ENCODE results near the gene ASB1. TPM values are rescaled to one million over a fixed set of nuclear protein-coding genes. Genes with fewer than 3 reads are reported as not detected.

Gene ASB1
- total and polyA plus RNA-seq, 2 of the 13 experiments (the other 11 are each of a cell fraction or from before 2014, with no cell fraction given): 48.6 to 49.2 TPM

- TF ChIP-seq NCOA5 (CRISPR knock-in tag; IDR thresholded peaks at IDR 0.05) (no peak), HES4 (CRISPR knock-in tag; IDR thresholded peaks at IDR 0.05; ENCODE audit: borderline replicate concordance) (peak; percentile 3; the same call in 1 of the 2 replicates), ZSCAN21 (CRISPR knock-in tag; IDR thresholded peaks at IDR 0.05; ENCODE audit: borderline replicate concordance) (peak; percentile 84), ELF4 (CRISPR knock-in tag; IDR thresholded peaks at IDR 0.05; ENCODE audit: borderline replicate concordance) (no peak), ZNF234 (CRISPR knock-in tag; conservative IDR thresholded peaks at IDR 0.05) (no peak; the same call in 1 of the 2 replicates), ZNF550 (CRISPR knock-in tag; IDR thresholded peaks at IDR 0.05; ENCODE audit: borderline replicate concordance) (no peak), PCBP2 (optimal IDR thresholded peaks at IDR 0.05; ENCODE audit: low read depth, low read length, poor library complexity, severe bottlenecking) (no peak), FOXP1 (IDR thresholded peaks at IDR 0.05) (no peak), FOXP1 (CRISPR knock-in tag; IDR thresholded peaks at IDR 0.05) (no peak), ZNF124 (CRISPR knock-in tag; IDR thresholded peaks at IDR 0.05) (peak; percentile 46; the same call in 1 of the 2 replicates), CC2D1A (CRISPR knock-in tag; IDR thresholded peaks at IDR 0.05) (no peak), ZNF232 (CRISPR knock-in tag; IDR thresholded peaks at IDR 0.05; ENCODE audit: borderline replicate concordance) (peak; percentile 90; the same call in 1 of the 2 replicates), PRDM15 (CRISPR knock-in tag; IDR thresholded peaks at IDR 0.05) (0 out of 2 replicates have a peak, but pooled peaks have one; percentile 35), PHF5A (CRISPR knock-in tag; IDR thresholded peaks at IDR 0.05; ENCODE audit: low read depth, unreplicated experiment) (no peak), FOXK1 (CRISPR knock-in tag; IDR thresholded peaks at IDR 0.05; ENCODE audit: borderline replicate concordance, low read depth) (peak; percentile 55; the same call in 1 of the 2 replicates), AHR (CRISPR knock-in tag; IDR thresholded peaks at IDR 0.05) (no peak), SP1 (IDR thresholded peaks at IDR 0.05) (no peak), SP1 (CRISPR knock-in tag; IDR thresholded peaks at IDR 0.05) (peak; percentile 84), YY1 (IDR thresholded peaks at IDR 0.05; ENCODE audit: insufficient read depth, insufficient replicate concordance, low read depth, low read length) (peak; percentile 87), ZNF558 (CRISPR knock-in tag; IDR thresholded peaks at IDR 0.05; ENCODE audit: borderline replicate concordance) (no peak)
- TF ChIP-seq, protein P1, sequence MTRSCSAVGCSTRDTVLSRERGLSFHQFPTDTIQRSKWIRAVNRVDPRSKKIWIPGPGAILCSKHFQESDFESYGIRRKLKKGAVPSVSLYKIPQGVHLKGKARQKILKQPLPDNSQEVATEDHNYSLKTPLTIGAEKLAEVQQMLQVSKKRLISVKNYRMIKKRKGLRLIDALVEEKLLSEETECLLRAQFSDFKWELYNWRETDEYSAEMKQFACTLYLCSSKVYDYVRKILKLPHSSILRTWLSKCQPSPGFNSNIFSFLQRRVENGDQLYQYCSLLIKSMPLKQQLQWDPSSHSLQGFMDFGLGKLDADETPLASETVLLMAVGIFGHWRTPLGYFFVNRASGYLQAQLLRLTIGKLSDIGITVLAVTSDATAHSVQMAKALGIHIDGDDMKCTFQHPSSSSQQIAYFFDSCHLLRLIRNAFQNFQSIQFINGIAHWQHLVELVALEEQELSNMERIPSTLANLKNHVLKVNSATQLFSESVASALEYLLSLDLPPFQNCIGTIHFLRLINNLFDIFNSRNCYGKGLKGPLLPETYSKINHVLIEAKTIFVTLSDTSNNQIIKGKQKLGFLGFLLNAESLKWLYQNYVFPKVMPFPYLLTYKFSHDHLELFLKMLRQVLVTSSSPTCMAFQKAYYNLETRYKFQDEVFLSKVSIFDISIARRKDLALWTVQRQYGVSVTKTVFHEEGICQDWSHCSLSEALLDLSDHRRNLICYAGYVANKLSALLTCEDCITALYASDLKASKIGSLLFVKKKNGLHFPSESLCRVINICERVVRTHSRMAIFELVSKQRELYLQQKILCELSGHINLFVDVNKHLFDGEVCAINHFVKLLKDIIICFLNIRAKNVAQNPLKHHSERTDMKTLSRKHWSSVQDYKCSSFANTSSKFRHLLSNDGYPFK (CRISPR knock-in tag; IDR thresholded peaks at IDR 0.05; ENCODE audit: borderline replicate concordance): peak; percentile 65
- TF ChIP-seq, protein P2, sequence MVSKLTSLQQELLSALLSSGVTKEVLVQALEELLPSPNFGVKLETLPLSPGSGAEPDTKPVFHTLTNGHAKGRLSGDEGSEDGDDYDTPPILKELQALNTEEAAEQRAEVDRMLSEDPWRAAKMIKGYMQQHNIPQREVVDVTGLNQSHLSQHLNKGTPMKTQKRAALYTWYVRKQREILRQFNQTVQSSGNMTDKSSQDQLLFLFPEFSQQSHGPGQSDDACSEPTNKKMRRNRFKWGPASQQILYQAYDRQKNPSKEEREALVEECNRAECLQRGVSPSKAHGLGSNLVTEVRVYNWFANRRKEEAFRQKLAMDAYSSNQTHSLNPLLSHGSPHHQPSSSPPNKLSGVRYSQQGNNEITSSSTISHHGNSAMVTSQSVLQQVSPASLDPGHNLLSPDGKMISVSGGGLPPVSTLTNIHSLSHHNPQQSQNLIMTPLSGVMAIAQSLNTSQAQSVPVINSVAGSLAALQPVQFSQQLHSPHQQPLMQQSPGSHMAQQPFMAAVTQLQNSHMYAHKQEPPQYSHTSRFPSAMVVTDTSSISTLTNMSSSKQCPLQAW (CRISPR knock-in tag; IDR thresholded peaks at IDR 0.05): no peak
Observed at GRCh38 chr2:238426568-238427434, at the start of gene ASB1 (continued).

Measured in HepG2 (cell line).